ENCODE results near the gene DDAH1.

The DDAH1 gene

DNA sequence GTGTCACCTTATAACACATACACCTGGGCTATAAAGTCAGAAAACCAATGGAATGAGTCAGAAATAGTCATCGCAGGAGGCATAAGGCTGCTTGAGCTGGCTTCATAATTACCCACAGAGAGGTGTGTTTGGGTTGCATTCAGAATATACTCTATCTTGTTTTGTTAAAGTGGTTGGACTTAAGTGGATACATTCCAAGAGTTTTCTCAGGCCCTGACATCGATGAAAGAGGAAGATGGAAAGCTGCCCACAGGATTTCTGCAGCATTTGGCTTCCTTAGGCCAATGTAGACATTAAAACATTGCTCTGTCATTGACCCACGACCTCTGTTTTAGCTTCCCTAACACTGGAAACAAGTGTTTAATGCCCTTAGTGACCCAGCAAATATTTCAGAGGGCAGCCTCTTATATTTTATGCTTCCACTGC lies 169.9 kb downstream of the DDAH1 start:
- DNase-seq = no peak

DNA sequence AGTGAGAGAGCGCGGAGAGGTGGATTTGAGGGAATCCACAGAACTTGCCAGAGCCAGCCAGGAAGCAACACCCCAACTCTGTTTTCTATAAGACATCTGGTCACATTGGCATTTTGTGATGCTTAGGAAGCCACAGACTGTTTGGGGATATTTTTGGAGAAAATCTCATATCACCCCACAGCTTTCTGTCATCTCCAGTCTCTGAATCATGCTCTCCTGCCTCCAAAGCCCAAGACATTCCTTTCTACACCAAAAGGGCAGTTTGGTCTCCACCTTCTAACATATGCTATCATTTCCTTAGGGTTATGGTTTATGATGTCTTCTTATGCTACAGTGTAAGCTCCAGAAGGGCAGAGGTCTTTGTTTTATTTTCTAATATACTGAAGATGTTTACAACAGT lies 174.1 kb downstream of the DDAH1 start:
- DNase-seq = no peak

DNA sequence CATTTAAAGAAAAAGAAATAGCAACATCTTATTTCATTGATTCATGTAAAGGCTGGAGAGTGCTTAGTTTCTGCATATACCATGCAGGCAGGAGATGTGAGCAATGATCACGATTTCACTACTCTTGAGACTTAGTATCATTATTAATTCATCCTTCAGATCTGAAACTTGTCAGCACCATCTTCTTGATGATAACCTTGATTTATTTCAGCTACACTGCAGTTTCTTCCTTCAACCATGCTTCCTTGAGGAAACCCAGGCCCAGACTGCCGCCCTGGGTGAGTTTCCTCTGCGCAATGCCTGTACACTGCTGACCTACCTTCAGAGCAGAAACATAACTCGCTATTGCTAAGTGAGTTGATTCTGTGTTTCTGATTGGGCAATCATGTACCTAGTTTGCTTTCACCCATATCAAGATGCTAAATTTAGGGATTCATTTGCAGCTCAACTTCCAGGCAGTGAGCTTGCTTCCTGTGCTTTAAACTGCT lies 175.1 kb downstream of the DDAH1 start:
- DNase-seq = no peak

DNA sequence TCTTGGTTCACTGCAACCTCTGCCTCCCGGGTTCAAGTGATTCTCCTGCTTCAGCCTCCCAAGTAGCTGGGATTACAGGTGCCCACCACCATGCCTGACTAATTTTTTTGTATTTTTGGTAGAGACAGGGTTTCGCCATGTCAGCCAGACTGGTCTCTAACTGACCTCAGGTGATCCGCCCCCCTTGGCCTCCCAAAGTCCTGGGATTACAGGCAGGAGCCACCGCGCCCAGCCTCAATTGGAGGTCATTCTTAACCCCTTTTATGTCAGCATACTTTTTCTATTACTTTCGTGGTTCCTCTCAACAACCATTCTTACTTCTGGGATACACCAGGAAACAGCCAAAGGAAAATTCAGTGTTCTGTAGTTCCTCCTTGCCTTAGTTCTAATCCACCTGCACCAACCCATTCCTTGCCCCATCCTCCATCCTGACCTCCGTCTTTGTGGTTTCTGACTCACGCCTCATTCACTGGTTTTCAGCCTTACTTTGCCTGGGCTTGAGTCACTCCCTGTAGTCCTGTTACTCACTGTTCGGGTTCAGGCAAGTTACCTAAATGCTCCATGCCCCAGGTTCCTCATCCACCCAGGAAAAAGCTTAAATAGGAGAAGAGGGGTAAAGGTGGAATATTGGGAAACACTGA lies 175.6 kb downstream of the DDAH1 start:
- no peak for DNase-seq

DNA sequence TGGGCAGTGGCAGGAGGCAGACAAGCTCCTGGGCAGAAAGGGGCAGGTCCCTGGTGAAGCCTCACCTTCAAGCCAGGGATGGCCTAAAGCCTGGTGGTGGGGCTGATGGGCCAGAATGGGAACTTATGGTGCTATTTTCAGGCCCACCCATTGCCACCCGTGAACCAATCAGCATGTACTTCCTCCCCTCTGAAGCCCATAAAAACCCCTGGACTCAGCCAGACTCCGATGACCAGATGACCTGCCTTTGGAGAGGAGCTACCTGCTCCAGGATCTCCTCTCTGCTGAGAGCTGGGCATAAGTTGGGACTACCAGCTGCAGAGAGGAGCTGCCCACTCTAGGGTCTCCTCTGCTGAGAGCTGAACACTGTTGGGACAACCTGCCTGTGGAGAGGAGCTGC lies 180.8 kb downstream of the DDAH1 start:
- no peak for DNase-seq

DNA sequence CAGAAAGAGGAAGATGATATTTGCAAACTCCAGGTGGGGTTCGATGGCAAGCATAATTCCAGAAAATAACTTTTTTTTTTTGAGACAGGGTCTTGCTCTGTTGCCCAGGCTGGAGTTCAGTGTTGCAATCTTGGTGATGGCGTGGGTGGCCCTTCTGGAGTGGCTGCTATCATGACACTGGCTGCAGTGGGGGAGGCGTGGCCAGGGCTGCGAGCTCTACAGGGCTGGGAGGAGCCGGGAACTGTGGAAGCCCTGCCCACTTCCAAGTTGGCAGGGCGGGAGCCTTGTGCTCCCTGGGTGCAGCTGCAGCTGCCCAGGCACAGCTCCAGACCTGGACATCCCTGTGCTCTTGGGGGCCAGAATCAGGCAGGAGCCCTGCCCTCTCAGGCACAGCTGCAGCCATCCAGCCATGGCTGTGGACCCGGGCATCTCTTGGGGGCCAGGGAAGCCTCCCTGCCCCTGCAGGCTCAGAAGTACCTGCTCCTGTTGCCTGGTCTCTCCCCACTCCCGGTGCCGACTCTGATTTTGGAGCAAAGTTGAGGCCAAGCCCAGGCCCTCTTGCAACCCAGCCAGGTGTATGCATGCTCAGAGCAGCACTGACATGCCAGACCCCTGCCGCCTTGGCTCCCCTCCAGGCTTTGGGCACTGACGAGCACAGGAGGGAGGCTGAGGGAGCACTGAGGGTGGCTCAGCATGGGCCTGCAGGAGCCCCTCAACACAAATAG lies 181.3 kb downstream of the DDAH1 start:
- DNase-seq = no peak

DNA sequence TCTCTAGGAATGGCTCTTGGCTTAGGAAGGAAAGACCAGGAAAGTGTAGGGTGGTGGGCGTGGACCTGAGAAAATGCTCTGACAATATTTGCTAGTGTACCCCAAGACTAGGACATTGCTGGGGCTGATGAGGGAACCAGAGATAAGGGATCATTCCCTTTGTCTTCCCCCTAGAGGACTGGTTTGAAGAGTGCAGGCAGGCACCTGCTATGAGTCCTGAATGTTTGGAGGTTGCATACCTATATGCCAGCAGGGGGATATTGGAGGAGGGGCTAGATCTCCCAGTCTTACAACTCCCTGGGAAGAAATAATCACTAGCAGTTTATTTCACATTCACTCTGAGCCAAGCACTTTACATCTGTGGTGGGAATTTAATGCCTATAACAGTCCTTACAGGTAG lies 182.5 kb downstream of the DDAH1 start:
- no peak for DNase-seq

DNA sequence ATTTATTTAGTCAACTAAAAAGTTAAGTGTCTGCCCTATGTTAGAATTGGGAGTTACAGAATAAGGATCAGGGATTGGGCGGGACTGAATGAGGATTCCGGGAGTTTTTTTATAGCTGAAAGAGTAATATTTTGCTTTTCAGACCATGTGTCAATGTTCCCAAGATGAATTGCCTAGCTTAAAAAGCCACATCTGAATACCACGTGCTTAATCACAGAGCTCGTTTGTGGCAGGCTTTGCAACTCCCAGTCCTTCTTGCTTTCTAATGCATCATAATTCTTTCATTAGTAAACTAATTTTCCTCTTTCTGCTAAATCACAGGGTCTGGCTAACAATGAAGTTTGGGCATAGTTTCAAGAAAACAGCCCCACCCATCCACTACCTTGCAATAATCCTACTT lies 184.3 kb downstream of the DDAH1 start:
- no peak for DNase-seq

DNA sequence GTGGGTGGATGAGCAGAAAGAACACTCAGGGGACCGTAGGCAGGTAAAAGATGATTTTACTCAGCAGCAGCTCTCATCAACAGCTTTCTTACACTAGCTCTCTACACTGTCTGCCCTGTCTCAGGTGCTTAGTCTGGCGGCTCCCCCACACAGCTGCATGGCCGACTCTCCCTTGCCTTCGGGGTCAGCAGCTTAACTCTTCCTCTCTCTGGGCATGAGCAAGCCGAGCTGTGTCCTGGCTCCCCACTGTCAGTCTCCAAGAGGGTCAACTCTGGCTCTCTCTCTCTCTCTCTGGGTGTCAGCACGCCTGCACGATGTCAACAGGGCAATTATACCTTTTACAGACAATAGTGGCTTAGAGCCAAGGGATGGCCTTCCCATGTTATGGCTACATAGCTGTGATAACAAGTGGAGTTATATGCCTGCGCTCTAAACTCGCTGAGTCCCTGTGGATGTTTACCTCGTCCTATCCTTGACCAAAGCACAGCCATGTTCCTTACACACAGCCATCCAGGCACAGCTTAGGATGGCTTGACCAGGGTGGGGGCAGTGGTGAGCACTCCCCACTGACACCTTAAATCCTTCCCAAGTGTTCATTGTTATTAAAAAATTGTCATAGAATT lies 185.4 kb downstream of the DDAH1 start:
- DNase-seq = peak; percentile 14

DNA sequence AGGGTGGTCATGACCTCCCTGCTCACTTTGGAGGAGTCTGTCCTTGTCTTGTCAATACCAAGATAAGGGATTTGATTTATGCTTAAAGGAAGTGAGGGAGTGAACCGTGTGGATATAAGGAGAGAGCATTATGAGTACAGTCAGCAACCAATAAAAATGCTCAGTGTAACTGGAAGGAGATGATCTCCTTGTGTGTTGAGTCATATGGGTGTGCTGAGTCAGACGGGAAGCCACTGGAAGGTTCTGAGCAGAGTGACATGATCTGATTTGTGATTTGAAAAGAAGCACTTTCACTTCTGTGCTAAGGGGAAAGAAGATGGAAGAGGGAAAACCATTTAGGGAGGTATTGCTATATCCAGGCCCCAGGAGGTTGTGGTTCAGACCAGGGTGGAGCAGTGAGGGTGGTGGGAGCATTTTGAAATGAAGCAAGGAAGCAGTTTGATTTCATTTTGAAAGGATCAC lies 186.1 kb downstream of the DDAH1 start:
- DNase-seq = no peak

DNA sequence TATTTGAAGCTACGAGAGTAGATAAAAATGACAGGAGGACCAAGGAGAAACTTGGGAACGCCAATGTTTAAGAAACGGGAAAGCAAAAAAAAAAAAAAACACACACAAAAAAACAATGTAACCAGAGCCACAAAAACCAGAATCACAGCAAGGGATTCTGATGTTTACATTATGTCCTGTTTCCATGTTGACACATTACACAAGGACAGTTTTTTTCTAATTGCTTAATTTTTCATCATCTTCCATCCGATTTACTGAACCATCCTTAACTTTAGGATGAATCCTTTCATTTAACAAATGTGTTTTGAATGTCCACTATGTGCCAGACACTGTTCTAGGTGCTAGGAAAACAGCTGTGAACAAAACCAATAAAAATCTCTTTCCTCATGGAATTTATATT lies 187.2 kb downstream of the DDAH1 start:
- no peak for DNase-seq

DNA sequence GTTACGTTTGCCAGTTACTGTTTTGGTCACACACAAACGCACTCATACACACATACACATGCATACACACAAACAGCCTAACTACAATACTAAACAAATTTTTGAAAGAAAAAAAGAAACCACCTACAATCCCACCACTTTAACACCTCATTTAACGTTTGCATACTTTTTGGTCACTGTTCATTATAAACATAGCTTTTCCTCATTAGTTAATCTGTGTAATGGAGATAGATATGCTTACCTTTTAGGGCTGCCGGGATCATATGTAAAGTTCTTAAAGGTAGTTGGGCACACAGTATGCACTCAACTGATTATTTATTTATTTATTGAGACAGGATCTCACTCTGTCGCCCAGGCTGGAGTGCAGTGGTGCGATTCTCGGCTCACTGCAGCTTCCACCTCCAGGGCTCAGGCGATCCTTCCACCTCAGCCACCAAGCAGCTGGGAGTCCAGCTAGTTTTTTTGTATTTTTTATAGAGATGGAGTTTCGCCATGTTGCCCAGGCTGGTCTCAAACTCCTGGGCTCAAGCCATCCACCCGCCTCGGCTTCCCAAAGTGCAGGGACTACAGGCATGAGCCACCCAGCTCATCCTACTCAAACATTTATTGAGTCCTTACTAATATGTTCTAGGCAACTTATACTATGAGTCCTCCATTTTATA lies 187.8 kb downstream of the DDAH1 start:
- DNase-seq = no peak

DNA sequence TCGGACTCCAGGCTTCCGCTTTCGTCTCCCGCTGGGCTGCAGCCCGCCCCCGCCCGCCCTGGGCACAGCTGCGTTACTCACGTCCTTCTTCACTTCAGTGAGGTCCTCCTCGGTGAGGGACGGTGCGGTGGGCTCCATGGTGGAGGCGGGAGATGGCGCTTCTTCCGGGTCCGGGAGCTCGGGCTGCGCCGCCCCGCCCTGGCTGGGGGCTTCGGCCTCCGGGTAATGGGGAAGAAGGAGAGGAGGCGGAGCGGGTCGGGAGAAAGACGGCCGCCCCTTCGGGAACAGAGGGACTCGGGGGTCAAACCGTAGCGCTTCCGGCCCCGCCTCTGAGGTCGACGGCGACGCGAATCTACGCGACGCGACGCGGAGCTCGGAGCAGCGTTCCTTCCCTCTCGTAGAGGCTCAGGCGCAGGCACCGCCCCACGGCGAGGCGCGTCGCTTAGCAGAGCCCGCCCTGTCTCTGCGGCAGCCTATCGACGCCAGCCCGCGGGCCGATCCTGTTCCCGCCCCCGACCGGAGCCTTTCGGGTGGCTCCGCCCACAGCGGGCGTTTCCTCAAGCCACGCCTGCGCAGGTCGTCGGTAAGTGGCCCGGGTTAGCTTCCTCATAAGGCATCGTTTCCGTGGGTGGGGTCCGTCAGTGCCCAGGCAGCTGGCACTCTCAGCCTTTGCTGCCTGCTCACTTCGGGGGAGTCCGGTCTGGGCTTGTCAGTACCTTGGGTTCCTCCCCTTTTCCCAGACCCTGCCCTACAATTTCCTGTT lies 188.6 kb downstream of the DDAH1 start, which contains the start of gene BCL10:
Gene BCL10, minus strand, starts transcription at position 418 of the 763 bp plus-strand sequence. Its CDS starts 280 bp downstream, at position 138.
- DNase-seq = peak; percentile 98

DNA sequence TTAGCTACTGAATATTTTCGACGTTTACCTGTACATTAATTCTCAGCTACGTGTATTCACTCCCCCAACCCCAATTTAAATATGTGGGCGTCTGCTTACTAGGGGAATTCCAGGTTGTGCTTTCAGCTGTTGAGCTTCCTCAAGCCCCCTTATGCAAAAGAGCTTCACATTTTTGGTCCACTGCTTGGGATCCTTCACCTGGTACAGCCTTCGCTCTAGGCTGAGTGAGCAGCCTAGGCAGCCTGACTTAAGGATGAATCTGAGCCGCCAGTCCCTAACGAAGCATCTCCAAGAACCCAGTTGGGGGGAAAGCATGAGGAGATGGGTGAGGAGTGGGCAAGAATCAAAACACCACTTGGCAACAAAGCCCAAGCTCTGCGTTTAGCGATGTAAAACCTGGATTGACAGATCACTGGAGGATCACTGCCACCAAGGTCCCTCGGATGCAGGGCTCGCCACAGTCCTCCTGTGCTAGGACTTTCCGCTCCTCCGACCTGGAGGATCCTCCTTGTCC lies 189.2 kb downstream of the DDAH1 start:
- no peak for DNase-seq

DNA sequence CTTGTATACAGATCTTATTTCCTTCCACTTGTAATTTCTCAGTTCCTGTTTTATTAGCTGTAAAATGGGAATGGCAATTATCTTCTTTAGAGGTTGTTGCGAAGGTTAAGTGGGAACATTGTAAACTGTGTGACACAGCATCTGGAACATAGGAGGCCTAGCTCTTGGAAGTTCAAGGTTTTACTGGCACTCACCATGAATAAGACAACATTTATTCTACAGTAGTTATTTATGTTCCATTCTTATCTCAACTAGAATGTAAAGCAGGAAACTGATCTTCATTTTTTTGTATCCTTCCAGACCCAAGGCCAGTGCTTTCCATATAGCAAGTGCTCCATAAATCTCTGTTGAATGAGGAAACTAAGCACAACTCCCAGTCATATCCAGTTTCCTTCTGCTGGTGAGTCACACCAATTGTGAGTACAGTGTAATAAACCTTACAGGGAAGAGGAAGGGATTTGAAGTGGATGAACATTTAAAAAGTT lies 189.9 kb downstream of the DDAH1 start:
- no peak for DNase-seq

DNA sequence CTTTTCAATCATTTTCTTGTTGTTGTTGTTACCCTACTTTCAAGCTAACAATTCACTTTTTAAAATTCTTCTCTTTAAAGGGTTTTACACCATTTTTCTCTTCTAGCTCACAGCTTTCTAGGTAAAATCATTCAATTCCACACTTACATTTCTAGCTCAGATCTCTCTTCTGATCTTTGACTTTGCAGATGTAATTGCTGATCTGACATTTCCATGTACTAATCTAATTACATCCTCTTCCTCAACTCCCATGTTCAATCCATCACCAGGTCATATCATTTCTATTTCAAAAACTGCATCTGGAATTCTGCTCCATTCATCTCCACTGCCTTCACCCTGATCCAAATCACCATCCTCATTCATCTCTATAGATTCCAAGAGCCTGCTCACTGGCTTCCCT lies 191.6 kb downstream of the DDAH1 start:
- no peak for DNase-seq

DNA sequence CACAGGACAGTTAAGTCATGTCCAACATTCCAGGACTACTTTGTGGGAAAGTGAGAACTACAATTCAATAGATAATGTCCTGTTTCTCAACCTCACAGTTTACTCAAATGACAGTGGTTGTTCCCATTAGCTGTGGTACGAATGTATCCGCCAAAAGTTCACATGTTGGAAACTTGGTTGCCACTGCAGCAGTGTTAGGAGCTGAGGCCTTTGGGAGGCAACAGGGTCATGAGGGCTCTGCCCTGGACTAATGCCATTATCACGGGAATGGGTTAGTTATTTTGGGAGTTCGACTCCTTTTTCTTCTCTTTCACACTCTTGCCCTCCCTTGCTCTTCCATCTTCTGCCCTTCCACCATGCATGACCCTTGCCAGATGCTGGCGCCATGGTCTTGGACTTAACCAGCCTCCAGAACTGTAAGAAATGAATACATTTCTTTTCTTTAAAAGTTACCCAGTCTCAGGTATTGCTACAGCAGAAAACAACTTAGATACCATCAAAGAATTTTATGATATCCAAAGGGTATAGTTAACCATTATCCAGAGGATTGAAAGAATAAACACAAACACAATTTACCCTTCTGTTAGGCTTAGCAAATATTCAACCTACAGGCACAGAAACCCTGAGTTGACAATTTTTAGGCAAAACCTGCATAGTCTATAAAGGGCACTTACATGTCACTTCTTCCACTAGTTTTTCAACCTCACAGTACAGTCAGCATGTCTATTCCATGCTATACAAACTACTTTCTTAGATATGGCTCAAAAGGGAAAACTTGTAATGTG lies 196.0 kb downstream of the DDAH1 start:
- no peak for DNase-seq

All from COR-L47 (cell line).